HG02840 (cell line): ENCODE measurements around the gene CREB3L2.
"Not testable (repeated sequence)": the region's sequence is repeated elsewhere in the genome, so short reads cannot be mapped to it uniquely, and the experiment has no call there.

Source experiments
- ATAC-seq: cut with Tn5 transposase; IDR thresholded peaks from one replicate; pipeline ENCODE4 v1.9.1; 2021; ENCODE audit warnings: mild to moderate bottlenecking, moderate library complexity, moderate number of reproducible peaks; ENCODE audit not compliant: unreplicated experiment, low FRiP score

CREB3L2 gene

GRCh38 chr7:137915266-137915665 lies 86.6 kb downstream of the CREB3L2 start:
- no peak for ATAC-seq

- ATAC-seq: no peak
These were observed 87.9 kb downstream of the CREB3L2 start for GRCh38 chr7:137913985-137914384.

- ATAC-seq: no peak
These were observed 92.8 kb downstream of the CREB3L2 start for GRCh38 chr7:137909042-137909441.

GRCh38 chr7:137908106-137908505 lies 93.8 kb downstream of the CREB3L2 start:
- no peak for ATAC-seq

GRCh38 chr7:137906636-137907035 lies 95.2 kb downstream of the CREB3L2 start:
- ATAC-seq: not testable (repeated sequence)

- ATAC-seq: no peak
These were observed 97.1 kb downstream of the CREB3L2 start for GRCh38 chr7:137904833-137905232.

- ATAC-seq: peak; percentile 60
These were observed 98.3 kb downstream of the CREB3L2 start for GRCh38 chr7:137903382-137904169.

GRCh38 chr7:137900137-137900536 lies 101.7 kb downstream of the CREB3L2 start:
- no peak for ATAC-seq

GRCh38 chr7:137898839-137899721 lies 102.8 kb downstream of the CREB3L2 start:
- ATAC-seq: peak; percentile 55

GRCh38 chr7:137895301-137896221 lies 106.3 kb downstream of the CREB3L2 start:
- peak; percentile 69 for ATAC-seq

- ATAC-seq: no peak
These were observed 108.6 kb downstream of the CREB3L2 start for GRCh38 chr7:137893143-137893742.

- no peak for ATAC-seq
These were observed 110.8 kb downstream of the CREB3L2 start for GRCh38 chr7:137891016-137891655.

GRCh38 chr7:137890449-137890921 lies 111.4 kb downstream of the CREB3L2 start:
- ATAC-seq: no peak

GRCh38 chr7:137888241-137888640 lies 113.6 kb downstream of the CREB3L2 start:
- no peak for ATAC-seq

- ATAC-seq: no peak
These were observed 115.1 kb downstream of the CREB3L2 start for GRCh38 chr7:137886746-137887145.

GRCh38 chr7:137886281-137886680 lies 115.6 kb downstream of the CREB3L2 start:
- ATAC-seq: no peak

GRCh38 chr7:137885678-137886077 lies 116.2 kb downstream of the CREB3L2 start:
- no peak for ATAC-seq

- no peak for ATAC-seq
These were observed 119.1 kb downstream of the CREB3L2 start for GRCh38 chr7:137882806-137883205.

GRCh38 chr7:137882261-137882668 lies 119.6 kb downstream of the CREB3L2 start:
- ATAC-seq: peak; percentile 80
